HG02642 (cell line): ENCODE results near the gene RASAL2.
"Not testable (repeated sequence)": the region's sequence is repeated elsewhere in the genome, so short reads cannot be mapped to it uniquely, and the experiment has no call there.

ENCODE experiments used
- ATAC-seq: cut with Tn5 transposase; IDR thresholded peaks from one replicate; pipeline ENCODE4 v1.9.1; 2021; ENCODE audit warnings: mild to moderate bottlenecking; ENCODE audit not compliant: unreplicated experiment, poor library complexity

The RASAL2 gene

DNA sequence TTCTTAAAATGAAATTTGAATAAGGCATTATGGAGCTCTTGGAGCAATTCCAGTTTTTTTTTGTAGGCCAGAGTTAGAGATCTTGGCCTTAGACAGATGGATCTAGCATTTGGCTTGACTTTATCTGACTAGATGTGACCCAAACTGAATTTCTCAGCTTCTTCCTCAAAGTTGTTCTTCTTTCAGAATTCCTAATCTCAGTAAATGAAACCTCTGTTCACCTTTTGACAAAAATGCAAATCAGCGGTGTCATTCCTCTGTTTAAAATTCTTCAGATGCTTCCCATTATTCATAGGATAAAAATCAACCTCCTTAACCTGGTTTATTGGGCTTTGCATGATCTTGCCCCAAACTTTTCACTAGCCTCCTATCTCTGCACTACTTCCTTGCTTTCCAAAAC, 177.6 kb downstream of the RASAL2 start:
- no peak for ATAC-seq

DNA sequence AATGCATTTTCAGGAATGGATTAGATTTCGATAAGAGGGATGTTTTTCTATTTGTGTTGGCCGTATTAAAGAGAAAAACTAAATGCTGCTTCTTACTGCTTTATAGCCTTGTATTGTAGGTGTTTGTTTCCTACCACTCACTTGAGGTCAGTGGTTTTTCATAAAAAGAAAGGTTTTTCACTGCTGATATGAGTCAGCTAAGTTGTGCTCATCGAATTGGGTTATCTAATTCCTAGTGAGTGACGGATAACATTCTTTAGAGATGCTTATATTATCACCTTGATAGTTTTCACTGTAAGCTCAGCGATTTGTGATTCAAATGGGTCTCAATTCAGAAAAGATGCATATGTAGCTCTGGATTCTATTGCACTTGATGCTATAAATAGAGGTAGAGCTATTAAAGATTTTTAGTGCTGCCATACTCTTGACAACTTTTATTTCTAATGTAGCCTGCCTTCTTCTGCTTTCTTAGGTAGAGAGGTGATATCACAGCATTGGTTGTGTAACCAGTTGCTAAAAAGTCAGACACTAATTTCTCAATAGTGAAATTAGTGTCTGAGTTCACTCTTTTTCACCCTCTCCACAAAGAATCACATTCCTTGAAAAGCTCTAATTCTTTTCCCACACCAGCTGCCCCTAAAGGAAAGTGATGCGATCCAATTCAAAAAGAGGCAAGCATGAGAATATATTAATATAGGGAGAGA, 180.0 kb downstream of the RASAL2 start:
- ATAC-seq: no peak

GRCh38 chr1:178275049-178275448, 181.1 kb downstream of the RASAL2 start:
- ATAC-seq: no peak

GRCh38 chr1:178275553-178275952, 181.6 kb downstream of the RASAL2 start:
- ATAC-seq: no peak

DNA sequence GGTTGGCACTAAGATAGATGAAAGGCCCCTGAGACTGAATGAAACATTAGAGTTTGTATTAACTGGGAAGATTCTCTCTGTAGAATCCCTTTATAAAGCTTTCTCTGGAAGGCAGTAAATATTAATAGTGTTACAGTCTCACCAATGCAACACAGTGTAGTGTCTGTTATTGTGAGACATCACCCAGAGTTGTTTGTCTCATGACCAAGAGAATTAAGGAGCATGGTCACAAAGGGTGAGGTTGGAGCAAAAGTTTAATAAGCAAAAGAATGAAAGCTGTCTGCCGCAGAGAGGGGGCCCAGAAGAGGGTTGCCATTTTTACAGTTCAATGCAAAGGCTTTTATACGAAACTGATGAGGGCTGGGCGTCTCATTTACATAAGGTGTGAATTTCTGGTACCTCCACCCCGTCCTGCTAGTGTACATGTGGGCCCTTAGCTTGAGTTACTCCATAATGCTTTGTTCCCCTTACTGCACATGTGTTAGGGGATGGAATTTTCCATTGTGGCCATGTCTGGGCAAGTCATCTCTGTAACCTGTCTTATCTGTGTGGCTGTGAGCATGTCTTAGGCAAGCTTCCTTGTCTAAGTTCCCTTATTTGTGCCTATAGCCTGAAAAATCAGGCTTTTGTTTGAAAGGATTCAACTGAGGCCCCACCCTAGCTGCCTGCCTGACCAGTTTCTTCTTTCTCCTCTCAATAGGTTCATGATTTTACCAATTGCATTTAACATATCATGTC, 184.1 kb downstream of the RASAL2 start:
- ATAC-seq: no peak

DNA sequence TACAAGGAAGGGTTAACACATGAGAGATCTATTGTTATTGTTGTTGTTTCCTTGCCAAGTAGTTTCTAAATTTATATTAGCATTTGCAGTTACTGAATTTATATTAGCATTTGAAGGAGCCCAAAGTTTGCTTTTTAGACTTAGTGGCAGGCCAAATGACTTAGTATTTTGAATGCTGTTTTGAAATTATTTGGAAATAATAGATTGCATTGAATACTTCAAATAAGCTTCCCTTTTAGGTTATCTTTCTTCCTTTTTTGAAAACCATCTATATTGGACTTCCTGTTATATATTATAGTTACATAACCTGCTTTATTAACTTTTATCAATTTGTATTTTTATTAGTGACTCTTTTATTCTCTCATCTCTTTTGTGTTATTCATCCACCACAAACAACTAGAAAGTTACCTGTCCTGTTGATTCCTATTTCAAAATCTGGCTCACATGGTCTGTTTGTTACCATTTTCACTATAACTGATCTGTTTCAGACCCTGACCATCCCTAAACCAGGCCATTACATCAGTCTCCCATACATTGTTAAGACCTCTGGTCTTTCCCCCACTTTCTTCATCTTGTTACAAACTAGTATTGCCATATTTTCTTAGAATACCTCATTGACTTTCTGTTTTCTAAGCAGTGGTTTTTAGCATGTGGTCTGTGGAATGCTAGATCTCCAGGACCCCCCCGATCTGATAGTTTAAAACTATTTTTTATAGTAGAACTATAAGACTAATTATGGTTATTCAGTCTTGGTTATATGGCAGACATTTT, 185.2 kb downstream of the RASAL2 start:
- no peak for ATAC-seq

DNA sequence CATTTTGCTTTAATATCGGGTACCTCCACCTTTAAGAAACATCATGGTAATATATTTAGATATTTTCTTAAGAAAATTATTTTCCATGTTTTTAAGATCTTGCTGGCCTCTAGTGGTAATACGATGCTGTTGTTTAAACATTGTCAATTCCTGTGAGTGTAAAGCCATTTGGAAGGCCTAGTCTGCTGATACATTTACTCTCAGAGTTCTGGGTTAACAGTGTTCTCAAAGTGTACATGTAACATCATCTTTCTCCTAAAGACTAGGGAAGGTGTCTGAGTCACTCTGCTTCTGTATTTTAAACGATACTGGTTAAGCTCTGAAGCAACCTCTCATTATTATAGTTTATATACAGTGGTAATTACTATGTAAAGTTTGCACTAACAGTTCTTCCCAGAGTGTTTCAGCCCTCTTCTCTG, 189.1 kb downstream of the RASAL2 start:
- no peak for ATAC-seq

GRCh38 chr1:178283409-178283808, 189.5 kb downstream of the RASAL2 start:
- ATAC-seq: no peak

DNA sequence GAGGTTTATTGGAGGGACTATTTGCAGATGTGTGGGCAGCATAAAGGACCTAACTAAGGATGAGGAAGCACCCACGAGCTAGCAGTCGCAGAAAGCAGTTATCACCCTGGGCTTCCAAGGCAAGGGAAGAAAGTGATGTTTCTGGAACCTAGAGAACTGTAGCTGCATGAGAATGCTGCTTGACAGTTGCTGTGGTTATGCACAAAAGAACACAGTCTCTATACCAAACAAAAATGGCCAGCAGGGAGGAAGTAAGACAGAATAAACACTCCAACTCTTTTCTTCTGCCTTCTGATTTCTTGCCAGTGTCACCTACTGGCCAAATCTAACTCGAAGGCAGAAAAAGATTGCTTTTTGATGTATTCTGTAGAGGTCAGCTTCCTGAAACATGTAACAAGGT, 190.2 kb downstream of the RASAL2 start:
- ATAC-seq: no peak

- no peak for ATAC-seq
Measured at GRCh38 chr1:178291166-178291565, 197.3 kb downstream of the RASAL2 start.

GRCh38 chr1:178294654-178295053, 200.8 kb downstream of the RASAL2 start:
- ATAC-seq: no peak

GRCh38 chr1:178300352-178300699, 206.4 kb downstream of the RASAL2 start:
- no peak for ATAC-seq

- ATAC-seq: no peak
Measured at GRCh38 chr1:178301141-178301540, 207.2 kb downstream of the RASAL2 start.

DNA sequence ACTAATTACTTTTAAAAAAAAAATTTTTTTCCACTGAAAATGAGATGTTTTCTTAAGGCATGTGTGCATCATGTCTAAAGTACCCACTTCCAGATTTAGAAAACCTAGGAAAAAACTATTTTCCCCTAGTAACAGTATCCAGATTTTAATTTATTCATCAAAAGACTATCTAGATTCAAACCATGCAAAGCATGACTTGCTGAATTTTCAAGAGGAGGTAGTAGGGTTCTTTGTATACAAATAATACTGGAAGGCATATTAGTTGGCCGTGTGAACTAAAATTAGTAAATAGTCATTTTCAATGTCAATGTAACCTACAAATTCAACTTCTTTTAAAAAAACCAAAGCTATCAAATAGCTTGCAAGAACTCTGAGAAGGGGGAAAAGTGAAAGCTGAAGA, 213.4 kb downstream of the RASAL2 start:
- no peak for ATAC-seq

- no peak for ATAC-seq
Measured at GRCh38 chr1:178308438-178308837, 214.5 kb downstream of the RASAL2 start.

- no peak for ATAC-seq
Measured at GRCh38 chr1:178310685-178311105, 216.8 kb downstream of the RASAL2 start.

DNA sequence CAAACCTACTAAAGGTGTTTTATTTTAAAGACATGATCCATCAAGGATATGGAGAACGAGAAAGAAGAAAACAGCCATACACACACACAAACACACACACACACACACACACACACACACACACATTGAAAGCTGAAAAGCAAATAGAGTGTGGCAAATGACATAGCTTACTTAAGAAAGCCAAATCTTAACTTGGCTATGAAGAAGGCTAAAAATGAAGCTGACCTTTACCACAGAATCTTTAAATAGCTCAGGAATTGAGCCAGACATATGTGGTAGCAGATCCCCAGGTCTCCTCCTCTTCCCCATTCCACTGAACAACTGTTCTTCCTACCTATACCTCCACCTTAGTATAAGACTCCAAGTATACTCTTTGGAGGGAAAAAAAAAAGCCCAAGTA, 217.3 kb downstream of the RASAL2 start:
- ATAC-seq: no peak

- ATAC-seq: not testable (repeated sequence)
Measured at GRCh38 chr1:178320280-178320982, 226.5 kb downstream of the RASAL2 start.

DNA sequence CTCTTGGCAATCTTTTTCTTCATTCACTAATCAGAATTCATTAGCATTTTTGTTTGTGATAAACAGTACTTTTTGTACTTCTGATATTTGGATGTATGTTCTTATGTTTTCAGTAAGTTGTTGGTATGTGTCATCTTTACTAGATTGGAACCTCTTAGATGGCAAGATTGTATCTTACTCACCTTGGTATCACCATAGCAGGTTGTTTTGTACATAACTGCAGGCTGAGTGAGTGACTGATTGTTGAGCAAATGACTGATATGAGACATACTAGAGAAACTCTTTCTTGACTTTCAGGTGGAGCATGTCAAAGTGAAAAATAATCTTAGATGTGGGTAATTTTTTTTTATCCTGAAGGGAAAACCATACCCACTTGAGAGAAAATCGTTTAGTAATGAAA, 229.2 kb downstream of the RASAL2 start:
- no peak for ATAC-seq

DNA sequence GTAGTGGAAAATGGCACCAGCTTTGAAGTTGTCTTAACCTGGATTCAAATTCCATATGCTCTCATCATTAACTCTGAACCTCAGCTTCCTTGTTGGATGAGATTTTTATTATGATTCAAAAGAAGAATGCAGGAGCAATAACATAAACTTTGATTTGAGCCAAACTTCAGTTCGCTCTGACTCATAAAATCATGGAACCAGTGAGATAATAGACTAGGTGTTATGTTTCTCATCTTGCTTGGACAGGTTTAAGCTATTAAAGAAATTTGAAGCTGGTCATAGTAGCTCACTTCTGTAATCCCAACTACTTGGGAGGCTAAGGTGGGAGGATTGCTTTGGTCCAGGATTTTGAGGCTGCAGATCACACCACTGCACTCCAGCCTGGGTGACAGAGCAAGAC, 230.1 kb downstream of the RASAL2 start:
- ATAC-seq: no peak

- ATAC-seq: no peak
Measured at GRCh38 chr1:178328728-178329127, 234.8 kb downstream of the RASAL2 start.
